HEK293 (cell line): ENCODE data around the gene TSPAN11.

Source experiments
- CTCF ChIA-PET: fragments of 350-600 bp; formaldehyde crosslinking; extraction: SDS; loops from one replicate; lab custom pipeline; 2021; ENCODE audit warnings: antibody characterized with exemption; lab: Yijun Ruan, JAX
- POLR2A ChIA-PET: fragments of 300-600 bp; formaldehyde crosslinking; extraction: SDS; loops from one replicate; lab custom pipeline; 2020; ENCODE audit warnings: antibody characterized with exemption, inconsistent platforms; lab: Yijun Ruan, JAX
- H3K27ac ChIP-seq: fragments of 200-500 bp; sonication (Bioruptor generic); 2 replicates; pipeline ENCODE4 v1.5.1; 2014; ENCODE audit warnings: low read depth, low read length, control low read depth, inconsistent platforms; ENCODE audit errors: extremely low read depth
- H3K36me3 ChIP-seq, 2 experiments: fragments of 200-500 bp in 1 of 2; sonication (Bioruptor generic) in 1 of 2; 1 replicate in 1 of 2; 2 replicates in 1 of 2; pipeline ENCODE4 v1.5.1; 2014 to 2017; ENCODE audit warnings: inconsistent platforms in 2 of 2, low read length in 2 of 2; ENCODE audit not compliant: control insufficient read depth in 2 of 2, insufficient read depth in 1 of 2
- H3K4me1 ChIP-seq: fragments of 200-500 bp; sonication (Bioruptor generic); 2 replicates; pipeline ENCODE4 v1.5.1; 2014; ENCODE audit warnings: mild to moderate bottlenecking, low read length, inconsistent platforms; ENCODE audit not compliant: control insufficient read depth, insufficient read depth
- H3K4me3 ChIP-seq: 2 replicates; pipeline ENCODE4 v1.5.1; 2011; ENCODE audit warnings: low read depth, mild to moderate bottlenecking, control low read depth, low read length, moderate library complexity
- H3K9me3 ChIP-seq: fragments of 200-500 bp; sonication (Bioruptor generic); 2 replicates; pipeline ENCODE4 v1.5.1; 2014; ENCODE audit warnings: low read depth, low read length, inconsistent platforms; ENCODE audit not compliant: control insufficient read depth, insufficient read depth
- EGR2 ChIP-seq: fragments of 450-650 bp; formaldehyde crosslinking; IDR thresholded peaks from 2 replicates; pipeline ENCODE4 v1.5.1; 2016; ENCODE audit warnings: low read depth, missing biosample characterization, missing genetic modification characterization
- OSR2 ChIP-seq: fragments of 450-650 bp; formaldehyde crosslinking; IDR thresholded peaks from 2 replicates; pipeline ENCODE4 v1.5.1; 2016; ENCODE audit warnings: missing biosample characterization, missing genetic modification characterization
- REPIN1 ChIP-seq: fragments of 450-650 bp; formaldehyde crosslinking; IDR thresholded peaks from 2 replicates; pipeline ENCODE4 v1.5.1; 2017; ENCODE audit warnings: missing biosample characterization, missing genetic modification characterization, low read depth
- SCRT2 ChIP-seq: fragments of 450-650 bp; formaldehyde crosslinking; IDR thresholded peaks from 2 replicates; pipeline ENCODE4 v1.5.1; 2016; ENCODE audit warnings: missing biosample characterization, missing genetic modification characterization
- ZFP69B ChIP-seq: fragments of 450-650 bp; formaldehyde crosslinking; IDR thresholded peaks from 2 replicates; pipeline ENCODE4 v1.5.1; 2016; ENCODE audit warnings: missing biosample characterization, missing genetic modification characterization
- ZNF114 ChIP-seq: fragments of 450-650 bp; formaldehyde crosslinking; IDR thresholded peaks from 2 replicates; pipeline ENCODE4 v1.5.0; 2017; ENCODE audit warnings: missing biosample characterization, missing genetic modification characterization
- ZNF157 ChIP-seq: fragments of 450-650 bp; formaldehyde crosslinking; IDR thresholded peaks from 2 replicates; pipeline ENCODE4 v1.5.1; 2016; ENCODE audit warnings: missing biosample characterization, missing genetic modification characterization
- ZNF214 ChIP-seq: fragments of 450-650 bp; formaldehyde crosslinking; IDR thresholded peaks from 2 replicates; pipeline ENCODE4 v1.5.1; 2017; ENCODE audit warnings: missing biosample characterization, mild to moderate bottlenecking, missing genetic modification characterization, borderline replicate concordance
- ZNF266 ChIP-seq: fragments of 450-650 bp; formaldehyde crosslinking; IDR thresholded peaks from 2 replicates; pipeline ENCODE4 v1.5.1; 2016; ENCODE audit warnings: missing biosample characterization, missing genetic modification characterization, low read depth
- ZNF354C ChIP-seq: fragments of 450-650 bp; formaldehyde crosslinking; IDR thresholded peaks from 2 replicates; pipeline ENCODE4 v1.5.1; 2016; ENCODE audit warnings: missing biosample characterization, missing genetic modification characterization, low read depth, borderline replicate concordance
- ZNF366 ChIP-seq: fragments of 450-650 bp; formaldehyde crosslinking; conservative IDR thresholded peaks from 2 replicates; pipeline ENCODE4 v1.5.1; 2016; ENCODE audit warnings: missing biosample characterization, missing genetic modification characterization
- ZNF394 ChIP-seq: fragments of 450-650 bp; formaldehyde crosslinking; IDR thresholded peaks from 2 replicates; pipeline ENCODE4 v1.5.1; 2016; ENCODE audit warnings: missing biosample characterization, missing genetic modification characterization, mild to moderate bottlenecking, moderate library complexity, borderline replicate concordance
- ZNF548 ChIP-seq: fragments of 450-650 bp; formaldehyde crosslinking; IDR thresholded peaks from 2 replicates; pipeline ENCODE4 v1.5.1; 2016; ENCODE audit warnings: missing biosample characterization, missing genetic modification characterization
- ZNF830 ChIP-seq: fragments of 450-650 bp; IDR thresholded peaks from 2 replicates; pipeline ENCODE4 v1.5.0; 2018; ENCODE audit warnings: missing biosample characterization, missing genetic modification characterization, low read depth, mild to moderate bottlenecking, moderate library complexity
- ZNF837 ChIP-seq: fragments of 450-650 bp; formaldehyde crosslinking; IDR thresholded peaks from 2 replicates; pipeline ENCODE4 v1.5.1; 2016; ENCODE audit warnings: missing biosample characterization, missing genetic modification characterization
- TF ChIP-seq, protein P1 (sequence below): fragments of 450-650 bp; formaldehyde crosslinking; IDR thresholded peaks from 2 replicates; pipeline ENCODE4 v1.5.1; 2016; ENCODE audit warnings: missing biosample characterization, missing genetic modification characterization
- TF ChIP-seq, protein P2 (sequence below): fragments of 450-650 bp; formaldehyde crosslinking; IDR thresholded peaks from 2 replicates; pipeline ENCODE4 v1.5.1; 2016; ENCODE audit warnings: missing biosample characterization, missing genetic modification characterization, low read depth
- TF ChIP-seq, protein P3 (sequence below): fragments of 450-650 bp; formaldehyde crosslinking; optimal IDR thresholded peaks from 2 replicates; pipeline ENCODE3; 2016; ENCODE audit warnings: missing biosample characterization, mild to moderate bottlenecking, missing genetic modification characterization
- TF ChIP-seq, protein P4 (sequence below): fragments of 450-650 bp; formaldehyde crosslinking; IDR thresholded peaks from 2 replicates; pipeline ENCODE4 v1.5.1; 2017; ENCODE audit warnings: missing biosample characterization, missing genetic modification characterization

The TSPAN11 gene

DNA sequence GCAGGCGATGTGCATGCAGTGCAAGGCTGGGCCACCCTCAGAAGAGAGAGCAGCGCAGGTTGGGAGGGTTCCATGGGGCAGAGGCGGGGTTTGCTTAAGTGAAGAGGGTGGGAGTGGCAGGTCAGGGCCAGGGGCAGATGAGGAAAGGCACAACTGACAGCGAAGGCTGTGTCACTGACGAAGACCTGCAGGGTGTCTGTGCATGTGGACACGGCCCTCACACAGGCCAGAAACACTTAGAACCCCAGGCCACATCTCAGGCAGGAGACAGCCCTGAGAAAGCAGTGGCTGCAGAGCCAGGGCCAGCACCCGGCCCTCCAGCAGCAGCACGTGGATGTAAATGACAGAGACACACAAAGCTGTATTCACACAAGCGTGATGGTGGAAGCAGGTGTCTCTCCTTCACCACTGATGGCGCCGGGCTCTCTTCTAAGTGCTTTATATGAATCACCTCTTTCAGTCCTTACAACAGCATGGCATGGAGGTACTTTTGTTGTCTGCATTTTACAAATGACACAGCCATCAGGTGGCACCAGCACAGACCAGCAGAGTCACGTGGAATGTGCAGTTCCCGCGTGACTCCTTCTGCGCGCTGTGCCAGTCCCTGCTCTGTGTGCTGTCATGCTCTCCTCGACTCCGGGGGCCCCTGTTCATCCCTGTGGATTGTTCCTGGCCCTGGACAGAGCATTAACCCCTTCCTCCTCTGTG, 54.6 kb downstream of the TSPAN11 start:
- H3K27ac ChIP-seq = no peak overlapping the region
- no peak overlapping the region for H3K4me3 ChIP-seq
- no peaks in the 10 kb centered on the region for H3K9me3 ChIP-seq
- no peaks in the 10 kb centered on the region for H3K4me1 ChIP-seq
- H3K36me3 ChIP-seq = no peaks in the 10 kb centered on the region
- TF ChIP-seq, protein P1, sequence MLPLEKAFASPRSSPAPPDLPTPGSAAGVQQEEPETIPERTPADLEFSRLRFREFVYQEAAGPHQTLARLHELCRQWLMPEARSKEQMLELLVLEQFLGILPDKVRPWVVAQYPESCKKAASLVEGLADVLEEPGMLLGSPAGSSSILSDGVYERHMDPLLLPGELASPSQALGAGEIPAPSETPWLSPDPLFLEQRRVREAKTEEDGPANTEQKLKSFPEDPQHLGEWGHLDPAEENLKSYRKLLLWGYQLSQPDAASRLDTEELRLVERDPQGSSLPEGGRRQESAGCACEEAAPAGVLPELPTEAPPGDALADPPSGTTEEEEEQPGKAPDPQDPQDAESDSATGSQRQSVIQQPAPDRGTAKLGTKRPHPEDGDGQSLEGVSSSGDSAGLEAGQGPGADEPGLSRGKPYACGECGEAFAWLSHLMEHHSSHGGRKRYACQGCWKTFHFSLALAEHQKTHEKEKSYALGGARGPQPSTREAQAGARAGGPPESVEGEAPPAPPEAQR (tag by site-specific recombination) = no peak
- TF ChIP-seq ZNF366 (tag by site-specific recombination) = no peak
- TF ChIP-seq ZNF266 = no peak
- no peak for TF ChIP-seq ZFP69B
- TF ChIP-seq, protein P2, sequence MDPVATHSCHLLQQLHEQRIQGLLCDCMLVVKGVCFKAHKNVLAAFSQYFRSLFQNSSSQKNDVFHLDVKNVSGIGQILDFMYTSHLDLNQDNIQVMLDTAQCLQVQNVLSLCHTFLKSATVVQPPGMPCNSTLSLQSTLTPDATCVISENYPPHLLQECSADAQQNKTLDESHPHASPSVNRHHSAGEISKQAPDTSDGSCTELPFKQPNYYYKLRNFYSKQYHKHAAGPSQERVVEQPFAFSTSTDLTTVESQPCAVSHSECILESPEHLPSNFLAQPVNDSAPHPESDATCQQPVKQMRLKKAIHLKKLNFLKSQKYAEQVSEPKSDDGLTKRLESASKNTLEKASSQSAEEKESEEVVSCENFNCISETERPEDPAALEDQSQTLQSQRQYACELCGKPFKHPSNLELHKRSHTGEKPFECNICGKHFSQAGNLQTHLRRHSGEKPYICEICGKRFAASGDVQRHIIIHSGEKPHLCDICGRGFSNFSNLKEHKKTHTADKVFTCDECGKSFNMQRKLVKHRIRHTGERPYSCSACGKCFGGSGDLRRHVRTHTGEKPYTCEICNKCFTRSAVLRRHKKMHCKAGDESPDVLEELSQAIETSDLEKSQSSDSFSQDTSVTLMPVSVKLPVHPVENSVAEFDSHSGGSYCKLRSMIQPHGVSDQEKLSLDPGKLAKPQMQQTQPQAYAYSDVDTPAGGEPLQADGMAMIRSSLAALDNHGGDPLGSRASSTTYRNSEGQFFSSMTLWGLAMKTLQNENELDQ (tag by site-specific recombination) = no peak
- TF ChIP-seq ZNF394 (tag by site-specific recombination) = no peak
- no peak for TF ChIP-seq OSR2
- ChIA-PET CTCF (no interaction called here), POLR2A (no interaction called here)

DNA sequence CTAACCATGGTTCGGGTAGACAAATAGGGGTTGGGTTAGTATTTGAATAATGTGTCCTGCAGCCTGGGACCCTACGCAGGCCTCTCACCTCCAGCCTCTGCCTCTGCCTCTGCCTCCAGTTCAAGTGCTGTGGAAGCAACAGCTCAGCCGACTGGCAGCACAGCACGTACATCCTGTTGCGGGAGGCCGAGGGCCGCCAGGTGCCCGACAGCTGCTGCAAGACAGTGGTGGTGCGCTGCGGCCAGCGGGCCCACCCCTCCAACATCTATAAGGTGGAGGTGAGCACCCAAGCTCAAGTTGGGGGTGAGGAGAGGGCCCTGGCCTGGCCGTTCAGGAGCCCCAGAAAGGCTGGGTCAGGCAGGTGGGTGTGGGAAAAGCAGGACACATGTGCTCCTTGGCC, 55.9 kb downstream of the TSPAN11 start:
- POLR2A ChIA-PET = no interaction called here
- Histone ChIP-seq H3K27ac (no peak overlapping the region), H3K36me3 (no peaks in the 10 kb centered on the region), H3K4me1 (no peaks in the 10 kb centered on the region), H3K9me3 (no peaks in the 10 kb centered on the region), H3K4me3 (no peak overlapping the region)
- no peak for TF ChIP-seq SCRT2 (tag by site-specific recombination)
- TF ChIP-seq, protein P3, sequence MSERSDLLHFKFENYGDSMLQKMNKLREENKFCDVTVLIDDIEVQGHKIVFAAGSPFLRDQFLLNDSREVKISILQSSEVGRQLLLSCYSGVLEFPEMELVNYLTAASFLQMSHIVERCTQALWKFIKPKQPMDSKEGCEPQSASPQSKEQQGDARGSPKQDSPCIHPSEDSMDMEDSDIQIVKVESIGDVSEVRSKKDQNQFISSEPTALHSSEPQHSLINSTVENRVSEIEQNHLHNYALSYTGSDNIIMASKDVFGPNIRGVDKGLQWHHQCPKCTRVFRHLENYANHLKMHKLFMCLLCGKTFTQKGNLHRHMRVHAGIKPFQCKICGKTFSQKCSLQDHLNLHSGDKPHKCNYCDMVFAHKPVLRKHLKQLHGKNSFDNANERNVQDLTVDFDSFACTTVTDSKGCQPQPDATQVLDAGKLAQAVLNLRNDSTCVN (tag by site-specific recombination) = no peak
- no peak for TF ChIP-seq ZNF354C (tag by site-specific recombination)
- TF ChIP-seq EGR2 (tag by site-specific recombination) = no peak
- TF ChIP-seq REPIN1 (tag by site-specific recombination) = no peak
- TF ChIP-seq, protein P4, sequence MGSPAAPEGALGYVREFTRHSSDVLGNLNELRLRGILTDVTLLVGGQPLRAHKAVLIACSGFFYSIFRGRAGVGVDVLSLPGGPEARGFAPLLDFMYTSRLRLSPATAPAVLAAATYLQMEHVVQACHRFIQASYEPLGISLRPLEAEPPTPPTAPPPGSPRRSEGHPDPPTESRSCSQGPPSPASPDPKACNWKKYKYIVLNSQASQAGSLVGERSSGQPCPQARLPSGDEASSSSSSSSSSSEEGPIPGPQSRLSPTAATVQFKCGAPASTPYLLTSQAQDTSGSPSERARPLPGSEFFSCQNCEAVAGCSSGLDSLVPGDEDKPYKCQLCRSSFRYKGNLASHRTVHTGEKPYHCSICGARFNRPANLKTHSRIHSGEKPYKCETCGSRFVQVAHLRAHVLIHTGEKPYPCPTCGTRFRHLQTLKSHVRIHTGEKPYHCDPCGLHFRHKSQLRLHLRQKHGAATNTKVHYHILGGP = no peak
- TF ChIP-seq ZNF157 (tag by site-specific recombination) = no peak
- no peak for TF ChIP-seq ZNF214 (tag by site-specific recombination)
- TF ChIP-seq ZNF837 (tag by site-specific recombination) = no peak
- no peak for TF ChIP-seq ZNF548
- no peak for TF ChIP-seq ZNF114 (tag by site-specific recombination)
- no peak for TF ChIP-seq ZNF830 (tag by site-specific recombination)
- CTCF ChIA-PET = no interaction called here
